ENCODE measurements around the gene CFAP141.
"Not testable (repeated sequence)": the region's sequence is repeated elsewhere in the genome, so short reads cannot be mapped to it uniquely, and the experiment has no call there.

CFAP141 gene

DNA sequence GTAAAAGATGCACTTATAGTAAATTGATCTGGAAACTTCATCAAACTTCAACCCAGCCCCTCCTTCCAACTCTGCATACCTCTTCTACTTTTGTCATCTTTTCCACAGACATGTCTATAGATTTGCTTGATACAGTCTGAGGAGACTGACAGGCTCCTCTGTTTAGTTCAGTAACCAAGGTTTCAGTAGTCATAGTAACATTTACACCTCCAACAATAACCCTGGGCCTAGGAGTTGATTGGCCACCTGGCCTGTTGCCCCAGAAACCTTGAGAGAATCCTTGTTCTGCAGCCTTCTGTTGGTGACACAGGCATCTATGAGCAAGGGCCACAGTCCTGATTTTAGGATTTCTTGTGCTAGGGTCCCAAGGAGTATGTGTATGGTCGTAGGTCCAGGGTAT is at the start of gene CFAP141:
Gene CFAP141, minus strand, starts transcription at position 138 of the 400 bp plus-strand sequence. Its CDS starts 26 bp downstream, at position 112.
- no peak for DNase-seq

- no peak for DNase-seq
Measured at GRCh38 chr1:154253671-154254070, 47.5 kb upstream of the CFAP141 start.

DNA sequence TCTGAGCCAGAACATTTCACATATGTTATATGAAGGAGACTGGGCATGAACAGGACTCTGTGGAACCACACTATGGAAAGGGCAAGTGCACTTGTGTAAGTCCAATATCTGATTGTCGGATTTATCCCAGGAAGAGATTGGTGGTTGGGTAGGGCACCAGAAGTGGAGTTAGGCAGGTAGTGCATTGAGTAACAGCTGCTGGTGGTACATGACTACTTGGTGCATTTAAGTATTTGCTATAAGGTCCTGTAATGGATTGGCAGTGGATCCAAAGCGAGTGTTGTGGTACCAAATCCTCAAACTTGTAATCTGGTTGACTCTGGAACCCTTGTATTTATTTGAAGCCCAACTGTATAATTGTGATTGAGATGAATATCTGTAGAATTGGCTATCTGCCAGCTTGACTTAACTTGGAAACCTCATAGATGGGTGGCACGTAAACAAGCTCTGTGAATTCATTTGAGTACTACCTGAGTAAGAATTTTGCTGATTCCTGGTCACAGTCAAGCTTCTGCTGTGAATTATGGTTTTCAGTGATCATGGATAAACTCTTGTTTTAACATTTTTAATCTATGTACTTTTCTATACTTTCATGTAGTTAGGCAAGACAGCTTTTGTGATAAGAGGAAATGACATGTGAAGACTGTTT is 35.7 kb upstream of the CFAP141 start:
- no peak for DNase-seq

DNA sequence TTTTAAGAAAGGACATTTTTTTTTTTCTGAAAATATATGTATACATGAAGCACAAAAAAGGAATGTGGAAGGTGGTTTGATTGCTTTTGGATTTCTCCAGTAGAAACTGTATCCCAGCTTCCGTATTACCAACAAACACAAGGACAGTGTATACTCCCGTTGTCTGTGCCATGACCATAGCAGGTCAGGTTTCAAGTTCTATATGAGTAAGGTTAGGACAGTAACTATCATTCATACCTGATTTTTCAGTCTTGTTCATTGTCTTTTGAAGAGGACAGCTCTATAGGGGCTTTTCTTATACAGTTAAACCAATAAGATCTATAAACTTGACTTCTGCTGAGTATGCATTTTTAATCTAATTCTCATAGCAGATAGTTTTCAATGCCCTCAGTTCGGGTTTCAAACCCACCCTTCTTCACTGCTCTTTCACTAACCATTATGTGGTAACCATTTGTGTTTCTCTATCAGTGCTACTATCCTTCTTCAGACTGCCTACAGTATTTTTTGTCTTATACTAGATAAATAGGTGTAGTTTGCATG is 34.2 kb upstream of the CFAP141 start:
- no peak for DNase-seq

DNA sequence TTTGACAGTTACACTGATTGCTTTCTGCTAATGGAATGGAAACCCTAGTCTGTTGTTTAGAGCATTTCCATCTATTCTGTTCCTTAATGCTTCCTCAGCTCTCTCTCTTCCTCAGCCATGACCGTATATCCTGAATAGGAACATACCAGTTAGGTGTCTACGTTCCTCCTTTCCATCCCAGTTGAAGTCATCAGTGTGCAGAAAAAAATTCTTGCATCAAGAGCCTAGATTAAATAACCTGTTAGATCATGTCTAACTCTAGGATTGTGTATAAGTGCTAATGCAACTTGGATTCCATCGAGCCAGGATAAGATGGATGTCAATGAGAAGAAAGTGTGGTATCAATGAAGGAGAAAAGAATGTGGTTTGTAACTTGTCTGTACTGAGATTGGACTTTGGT is 33.4 kb upstream of the CFAP141 start:
- DNase-seq = no peak

DNA sequence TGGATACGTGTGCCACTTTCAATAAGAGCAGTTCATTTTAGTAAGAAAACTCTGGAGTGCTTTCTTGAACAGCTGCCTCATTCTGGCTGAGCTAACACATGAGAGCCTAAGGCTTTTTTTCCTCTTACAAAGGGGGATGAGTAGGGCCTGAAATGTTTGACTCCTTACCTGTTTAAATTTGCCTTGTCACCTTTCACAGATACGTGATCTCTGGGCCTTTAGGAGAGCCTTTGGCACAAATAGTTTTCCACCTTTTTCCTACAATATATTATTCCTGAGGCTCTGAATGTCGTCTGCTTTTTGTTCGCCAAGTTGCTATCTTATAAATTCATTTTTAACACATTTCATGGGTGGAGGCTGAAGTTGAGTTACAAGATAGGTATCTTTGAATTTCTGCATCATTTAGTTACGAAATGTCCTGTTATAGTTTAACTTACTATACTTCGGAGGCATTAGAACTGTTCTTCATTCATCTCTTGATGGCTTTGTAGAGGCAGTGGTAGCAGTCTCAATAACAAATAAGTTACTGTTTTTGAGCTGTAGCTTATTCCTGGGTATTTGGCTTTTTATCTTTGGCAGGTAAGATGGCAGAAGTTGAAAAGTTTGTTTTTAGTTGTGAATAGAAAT is 31.9 kb upstream of the CFAP141 start:
- no peak for DNase-seq

GRCh38 chr1:154237435-154237834 is 31.3 kb upstream of the CFAP141 start:
- DNase-seq = no peak

DNA sequence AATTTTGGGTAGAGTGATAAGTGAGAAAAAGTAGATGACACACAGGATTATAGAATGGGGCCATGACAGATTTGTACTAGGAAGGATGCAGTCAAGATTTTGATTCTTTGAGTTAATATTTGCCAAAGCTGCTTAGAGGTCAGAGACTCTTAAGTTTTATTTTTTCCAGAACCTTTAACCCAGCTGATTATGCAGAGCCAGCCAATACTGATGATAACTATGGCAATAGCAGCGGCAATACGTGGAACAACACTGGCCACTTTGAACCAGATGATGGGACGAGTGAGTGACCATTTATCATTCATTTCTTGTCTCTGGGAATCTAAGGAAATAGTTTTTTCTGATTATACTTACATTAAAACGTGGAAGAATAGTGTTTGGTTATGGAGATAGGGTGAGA is 30.7 kb upstream of the CFAP141 start:
- DNase-seq = no peak

- not testable (repeated sequence) for DNase-seq
Measured at GRCh38 chr1:154233127-154233526, 27.0 kb upstream of the CFAP141 start.

DNA sequence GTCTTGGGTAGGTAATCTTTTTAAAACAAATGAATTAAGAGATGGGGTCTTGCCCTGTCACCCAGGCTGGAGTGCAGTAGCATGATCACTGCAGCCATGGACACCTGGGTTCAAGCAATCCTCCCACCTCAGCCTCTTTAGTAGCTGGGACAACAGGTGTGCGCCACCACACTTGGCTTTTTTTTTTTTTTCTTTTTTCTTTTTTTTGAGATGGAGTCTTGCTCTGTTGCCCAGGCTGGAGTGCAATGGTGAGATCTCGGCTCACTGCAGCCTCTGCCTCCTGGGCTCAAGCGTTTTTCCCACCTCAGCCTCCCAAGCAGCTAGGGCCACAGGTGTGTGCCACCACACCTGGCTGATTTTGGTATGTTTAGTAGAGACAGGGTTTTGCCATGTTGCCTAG is 25.0 kb upstream of the CFAP141 start:
- DNase-seq = not testable (repeated sequence)

- DNase-seq = no peak
Measured at GRCh38 chr1:154225370-154225769, 19.2 kb upstream of the CFAP141 start.

- DNase-seq = no peak
Measured at GRCh38 chr1:154223621-154224020, 17.5 kb upstream of the CFAP141 start.

DNA sequence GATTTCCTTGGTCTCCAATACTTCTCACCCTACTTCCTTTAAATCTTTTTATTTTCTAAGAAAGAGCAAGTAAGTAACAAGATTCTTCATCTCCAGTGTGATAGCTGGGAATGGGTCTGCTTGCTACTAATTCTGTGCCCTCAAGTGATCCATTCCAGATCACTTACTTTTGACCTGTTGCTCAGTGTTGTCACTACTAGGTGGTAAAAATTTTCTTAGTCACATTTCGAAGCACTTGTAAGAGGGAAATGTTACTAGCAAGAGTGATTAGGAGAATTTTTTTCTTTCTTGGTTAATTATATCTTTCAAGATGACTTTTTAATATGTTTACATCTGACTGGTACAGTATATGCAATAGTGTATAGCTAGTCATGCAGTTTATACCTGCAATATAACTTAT is 16.8 kb upstream of the CFAP141 start:
- no peak for DNase-seq

DNA sequence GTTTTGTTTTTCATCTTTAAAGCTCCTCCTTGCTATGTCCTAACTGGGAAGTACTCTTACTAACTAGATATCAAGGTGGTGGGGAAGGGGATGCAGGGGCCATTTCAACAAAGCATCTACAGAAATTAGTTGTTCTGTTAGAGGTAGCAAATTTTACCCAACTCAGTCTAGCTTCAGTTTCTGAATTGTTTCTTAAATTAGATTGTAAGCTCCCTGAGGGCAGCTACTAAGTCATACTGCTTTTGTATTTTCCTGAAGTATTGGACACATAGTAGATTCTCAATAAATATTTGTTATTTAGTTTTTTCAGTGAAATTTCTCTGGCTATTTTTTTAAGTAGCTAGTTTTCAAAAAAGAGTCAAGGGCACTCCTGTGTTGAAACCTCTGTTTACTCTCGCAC is 16.4 kb upstream of the CFAP141 start:
- no peak for DNase-seq

DNA sequence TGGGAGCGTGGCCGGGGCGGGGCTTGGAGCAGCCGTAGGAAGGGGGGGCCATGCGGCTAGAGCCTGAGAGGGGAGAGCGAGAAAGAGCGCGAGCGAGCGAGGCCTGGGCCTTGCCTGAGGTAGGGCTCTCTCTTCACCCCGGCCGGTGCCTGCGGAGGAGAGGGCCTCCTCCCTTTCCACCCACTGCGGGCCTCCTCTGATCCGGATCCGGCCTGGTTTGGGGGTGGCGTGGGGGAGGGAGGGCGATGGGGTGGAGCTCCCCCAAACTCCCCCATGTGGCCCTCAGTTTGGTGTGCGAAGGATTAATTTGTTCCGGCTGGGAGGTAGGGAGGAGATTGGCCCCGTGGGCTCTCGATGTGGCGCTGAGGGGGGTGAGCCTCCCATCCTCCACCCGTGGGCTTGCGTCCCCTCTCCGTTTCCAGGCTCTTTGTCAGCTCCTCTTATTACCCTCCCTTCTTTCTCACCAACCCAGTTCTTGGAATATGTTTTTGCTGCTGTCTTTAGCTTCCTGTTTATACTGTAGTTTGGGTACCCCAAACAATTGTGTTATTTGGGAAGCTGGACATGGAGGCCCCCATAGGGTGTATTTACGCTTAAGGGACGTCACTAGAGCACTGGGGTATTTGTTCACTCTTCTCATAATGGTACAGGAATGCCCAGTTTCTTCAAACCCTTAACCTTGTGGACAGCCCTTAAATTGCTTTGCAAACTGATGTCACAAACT is 15.3 kb upstream of the CFAP141 start:
- DNase-seq = peak; percentile 59

DNA sequence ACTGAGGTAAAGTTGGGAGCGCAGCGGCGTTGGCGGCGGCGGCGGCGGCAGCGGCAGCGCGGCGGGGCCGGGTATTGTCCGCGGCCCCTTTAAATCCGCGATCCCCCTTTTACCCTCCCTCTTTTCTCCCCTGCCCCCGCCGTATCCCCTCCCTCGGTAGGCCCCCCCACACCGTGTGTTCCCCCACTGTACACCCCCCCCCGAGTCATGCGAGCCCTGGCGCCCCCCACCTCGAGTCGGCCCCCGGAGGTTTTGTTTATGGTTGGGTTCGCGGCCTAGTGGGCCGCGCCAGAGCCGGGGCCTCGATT is 14.8 kb upstream of the CFAP141 start:
- DNase-seq = no peak

DNA sequence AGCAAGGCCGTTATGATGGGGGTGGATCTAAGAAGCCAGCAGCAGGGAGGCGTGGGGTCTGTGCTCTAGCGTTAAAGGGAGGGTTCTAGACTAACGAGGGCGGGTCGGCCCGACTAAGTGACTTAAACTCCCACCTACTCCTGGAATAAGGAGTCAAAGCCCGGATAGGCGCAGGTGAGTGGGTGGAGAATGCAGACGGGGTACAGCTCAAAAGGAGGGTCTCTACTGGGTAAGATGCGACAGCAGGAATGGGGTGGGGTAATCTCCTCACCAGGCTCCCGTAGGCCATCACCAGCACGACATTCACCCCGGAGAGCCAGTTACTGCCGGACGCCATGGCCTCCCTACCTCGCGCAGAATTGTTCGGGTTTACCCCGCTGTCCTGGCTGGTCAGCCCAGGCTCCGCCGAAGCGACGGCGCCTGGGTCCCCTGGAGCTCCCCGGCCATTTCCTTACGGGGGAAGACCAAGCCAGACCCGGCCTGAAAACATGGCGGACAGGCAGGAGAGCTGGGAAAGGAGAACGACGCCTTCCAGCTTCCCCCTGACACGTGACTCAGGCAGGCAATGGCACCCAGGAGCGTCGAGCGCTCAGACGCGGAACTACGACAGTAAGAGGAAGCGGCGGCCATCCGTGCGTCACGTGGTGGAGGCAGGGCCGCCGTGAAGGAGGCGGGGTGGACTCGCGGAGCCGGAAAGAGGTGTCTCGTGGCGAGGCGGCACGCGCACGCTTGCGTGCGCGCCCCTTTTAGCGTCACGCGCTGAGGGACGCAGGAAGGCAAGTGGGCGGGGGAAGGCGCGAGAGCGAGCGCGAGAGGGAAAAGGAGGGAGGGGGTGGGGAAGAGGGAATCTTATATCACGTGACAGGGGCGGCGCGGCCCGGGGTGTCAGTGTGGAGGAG is 14.2 kb upstream of the CFAP141 start, which contains the start of gene UBAP2L:
Gene UBAP2L, plus strand, starts transcription at position 885 of the 899 bp plus-strand sequence. CDS start 4,169 bp downstream, outside the sequence.
- DNase-seq = peak; percentile 99

DNA sequence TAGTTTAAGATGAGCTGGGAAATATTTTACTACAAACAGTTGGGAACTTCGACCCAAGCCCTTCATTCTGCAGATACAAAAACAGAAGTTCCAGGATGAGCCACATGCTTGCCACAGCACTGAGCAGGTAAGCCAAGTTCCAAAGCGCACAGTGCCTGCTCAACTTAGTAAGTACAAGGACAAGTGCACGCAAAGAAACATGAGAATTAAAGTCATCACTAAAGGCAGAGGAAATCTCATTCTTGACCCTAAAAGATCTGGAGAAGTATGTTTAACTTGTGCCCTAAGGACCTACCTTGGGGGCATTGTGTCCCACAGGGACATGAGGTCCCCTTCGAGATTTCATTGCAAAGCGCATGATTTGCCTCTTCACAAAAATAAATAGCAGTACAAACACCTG is 13.4 kb upstream of the CFAP141 start:
- DNase-seq = no peak

DNA sequence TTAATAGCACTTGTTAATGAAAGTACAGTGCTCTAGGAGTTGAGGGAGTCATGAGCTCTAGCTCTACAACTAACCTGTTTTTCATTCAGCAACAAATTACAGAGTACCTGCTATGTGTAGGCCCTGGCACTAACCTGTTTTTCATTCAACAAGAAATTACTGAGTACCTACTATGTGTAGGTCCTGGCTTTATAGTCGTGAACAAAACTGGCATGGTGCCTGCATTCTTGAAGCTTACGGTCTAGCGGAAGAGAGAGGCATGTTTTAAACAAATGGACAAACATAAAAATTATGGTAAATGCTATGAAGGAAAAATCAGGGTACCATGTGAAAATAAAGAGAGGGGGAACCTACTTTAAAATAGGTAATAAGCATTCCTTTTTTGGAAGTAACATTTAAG is 12.4 kb upstream of the CFAP141 start:
- no peak for DNase-seq

DNA sequence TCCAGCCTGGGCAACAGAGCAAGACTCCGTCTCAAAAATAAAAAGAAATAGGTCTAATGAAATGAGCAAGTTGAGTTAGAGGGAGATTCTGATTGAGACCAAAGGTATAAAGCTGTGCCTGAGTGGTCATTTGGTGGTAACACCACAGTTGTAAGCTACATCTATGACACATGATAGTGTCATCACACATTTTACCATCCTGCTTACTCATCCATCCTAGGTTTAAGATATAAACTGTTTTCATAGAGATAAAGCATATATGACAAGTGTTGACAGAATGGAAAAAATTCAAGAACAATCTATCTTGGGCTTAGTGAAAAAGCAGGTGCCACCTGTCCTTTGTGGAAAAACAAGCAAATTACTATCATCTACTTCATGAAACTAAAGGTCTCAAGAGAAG is 7.1 kb upstream of the CFAP141 start:
- no peak for DNase-seq

DNA sequence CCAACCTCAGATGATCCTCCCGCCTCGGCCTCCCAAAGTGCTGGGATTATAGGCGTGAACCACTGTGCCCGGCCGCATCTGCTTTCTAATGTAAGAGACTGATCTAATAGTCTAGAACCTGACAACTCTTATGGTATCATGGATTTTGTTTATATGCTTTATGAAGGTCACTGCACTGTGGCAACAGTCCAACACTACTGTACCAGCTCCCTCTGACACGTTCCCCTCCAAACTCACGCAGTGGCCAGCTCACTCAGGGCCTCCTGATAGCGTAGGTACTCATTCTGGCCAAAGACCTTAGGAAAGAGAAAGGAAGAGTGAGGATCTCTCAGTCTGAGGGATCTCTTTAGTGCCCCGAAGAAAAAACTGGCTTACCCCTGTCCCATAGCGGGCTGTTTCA is 6.0 kb upstream of the CFAP141 start:
- DNase-seq = no peak

- no peak for DNase-seq
Measured at GRCh38 chr1:154208677-154209388, 2.7 kb upstream of the CFAP141 start.
